ENCODE measurements around the gene TMEM115. TPM values are rescaled to one million over a fixed set of nuclear protein-coding genes. Genes with fewer than 3 reads are reported as not detected.
A peak's percentile ranks its signal among the peaks of the same experiment; 100 is the strongest.

TMEM115 gene
- total and polyA plus RNA-seq, 2 of the 13 experiments (the other 11 are each of a cell fraction or from before 2014, with no cell fraction given), result 22.1 to 30.7 TPM

- TF ChIP-seq, protein P1, sequence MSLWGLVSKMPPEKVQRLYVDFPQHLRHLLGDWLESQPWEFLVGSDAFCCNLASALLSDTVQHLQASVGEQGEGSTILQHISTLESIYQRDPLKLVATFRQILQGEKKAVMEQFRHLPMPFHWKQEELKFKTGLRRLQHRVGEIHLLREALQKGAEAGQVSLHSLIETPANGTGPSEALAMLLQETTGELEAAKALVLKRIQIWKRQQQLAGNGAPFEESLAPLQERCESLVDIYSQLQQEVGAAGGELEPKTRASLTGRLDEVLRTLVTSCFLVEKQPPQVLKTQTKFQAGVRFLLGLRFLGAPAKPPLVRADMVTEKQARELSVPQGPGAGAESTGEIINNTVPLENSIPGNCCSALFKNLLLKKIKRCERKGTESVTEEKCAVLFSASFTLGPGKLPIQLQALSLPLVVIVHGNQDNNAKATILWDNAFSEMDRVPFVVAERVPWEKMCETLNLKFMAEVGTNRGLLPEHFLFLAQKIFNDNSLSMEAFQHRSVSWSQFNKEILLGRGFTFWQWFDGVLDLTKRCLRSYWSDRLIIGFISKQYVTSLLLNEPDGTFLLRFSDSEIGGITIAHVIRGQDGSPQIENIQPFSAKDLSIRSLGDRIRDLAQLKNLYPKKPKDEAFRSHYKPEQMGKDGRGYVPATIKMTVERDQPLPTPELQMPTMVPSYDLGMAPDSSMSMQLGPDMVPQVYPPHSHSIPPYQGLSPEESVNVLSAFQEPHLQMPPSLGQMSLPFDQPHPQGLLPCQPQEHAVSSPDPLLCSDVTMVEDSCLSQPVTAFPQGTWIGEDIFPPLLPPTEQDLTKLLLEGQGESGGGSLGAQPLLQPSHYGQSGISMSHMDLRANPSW (CRISPR knock-in tag; IDR thresholded peaks at IDR 0.05; ENCODE audit: borderline replicate concordance), result peak; percentile 81; the same call in 1 of the 2 replicates
- TF ChIP-seq MIER2 (CRISPR knock-in tag; IDR thresholded peaks at IDR 0.05) (no peak), KMT2B (CRISPR knock-in tag; IDR thresholded peaks at IDR 0.05) (peak; percentile 7; the same call in 1 of the 2 replicates), ZFP37 (CRISPR knock-in tag; IDR thresholded peaks at IDR 0.05; ENCODE audit: borderline replicate concordance) (peak; percentile 69; the same call in 1 of the 2 replicates), ZNF263 (CRISPR knock-in tag; IDR thresholded peaks at IDR 0.05) (peak; percentile 9), TBX2 (CRISPR knock-in tag; IDR thresholded peaks at IDR 0.05; ENCODE audit: borderline replicate concordance) (peak; percentile 62), HOMEZ (CRISPR knock-in tag; IDR thresholded peaks at IDR 0.05; ENCODE audit: low read depth) (peak; percentile 43; the same call in 1 of the 2 replicates), PPARG (CRISPR knock-in tag; conservative IDR thresholded peaks at IDR 0.05) (no peak), TOE1 (CRISPR knock-in tag; IDR thresholded peaks at IDR 0.05) (no peak), ZNF709 (CRISPR knock-in tag; IDR thresholded peaks at IDR 0.05) (peak; percentile 93), ZNF576 (CRISPR knock-in tag; IDR thresholded peaks at IDR 0.05) (0 out of 2 replicates have a peak, but pooled peaks have one; percentile 25), MTERF4 (CRISPR knock-in tag; IDR thresholded peaks at IDR 0.05) (peak; percentile 91), ZNF605 (CRISPR knock-in tag; IDR thresholded peaks at IDR 0.05) (peak; percentile 98), MAFF (IDR thresholded peaks at IDR 0.05; ENCODE audit: low read depth, low read length) (no peak), MNT (IDR thresholded peaks at IDR 0.05) (peak; percentile 81), SALL2 (CRISPR knock-in tag; IDR thresholded peaks at IDR 0.05) (peak; percentile 84), CENPT (CRISPR knock-in tag; IDR thresholded peaks at IDR 0.05; ENCODE audit: low read depth) (peak; percentile 25; the same call in 1 of the 2 replicates), SATB2 (CRISPR knock-in tag; IDR thresholded peaks at IDR 0.05) (0 out of 2 replicates have a peak, but pooled peaks have one; percentile 24), ZNF160 (CRISPR knock-in tag; IDR thresholded peaks at IDR 0.05) (peak; percentile 83; the same call in 1 of the 2 replicates)
- TF ChIP-seq, protein P2, sequence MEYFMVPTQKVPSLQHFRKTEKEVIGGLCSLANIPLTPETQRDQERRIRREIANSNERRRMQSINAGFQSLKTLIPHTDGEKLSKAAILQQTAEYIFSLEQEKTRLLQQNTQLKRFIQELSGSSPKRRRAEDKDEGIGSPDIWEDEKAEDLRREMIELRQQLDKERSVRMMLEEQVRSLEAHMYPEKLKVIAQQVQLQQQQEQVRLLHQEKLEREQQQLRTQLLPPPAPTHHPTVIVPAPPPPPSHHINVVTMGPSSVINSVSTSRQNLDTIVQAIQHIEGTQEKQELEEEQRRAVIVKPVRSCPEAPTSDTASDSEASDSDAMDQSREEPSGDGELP (IDR thresholded peaks at IDR 0.05; ENCODE audit: borderline replicate concordance, low read depth), result no peak
These were observed 22.0 kb downstream of the TMEM115 start (continued) for GRCh38 chr3:50337175-50337861.

All from HepG2 (cell line).